AG09319 (cell line): ENCODE data around the gene IRF2BP2.
A peak's percentile ranks its signal among the peaks of the same experiment; 100 is the strongest.

Source experiments
- DNase-seq: peaks from one replicate; pipeline ENCODE4 v3.0.0-alpha.2; 2010; ENCODE audit warnings: low read depth; ENCODE audit errors: extremely low read depth
- TF ChIP-seq, protein P1 (sequence below): IDR thresholded peaks from 2 replicates; pipeline ENCODE4 v1.5.1; 2011; ENCODE audit warnings: low read depth, mild to moderate bottlenecking, inconsistent platforms, low read length, moderate library complexity

Gene IRF2BP2

DNA sequence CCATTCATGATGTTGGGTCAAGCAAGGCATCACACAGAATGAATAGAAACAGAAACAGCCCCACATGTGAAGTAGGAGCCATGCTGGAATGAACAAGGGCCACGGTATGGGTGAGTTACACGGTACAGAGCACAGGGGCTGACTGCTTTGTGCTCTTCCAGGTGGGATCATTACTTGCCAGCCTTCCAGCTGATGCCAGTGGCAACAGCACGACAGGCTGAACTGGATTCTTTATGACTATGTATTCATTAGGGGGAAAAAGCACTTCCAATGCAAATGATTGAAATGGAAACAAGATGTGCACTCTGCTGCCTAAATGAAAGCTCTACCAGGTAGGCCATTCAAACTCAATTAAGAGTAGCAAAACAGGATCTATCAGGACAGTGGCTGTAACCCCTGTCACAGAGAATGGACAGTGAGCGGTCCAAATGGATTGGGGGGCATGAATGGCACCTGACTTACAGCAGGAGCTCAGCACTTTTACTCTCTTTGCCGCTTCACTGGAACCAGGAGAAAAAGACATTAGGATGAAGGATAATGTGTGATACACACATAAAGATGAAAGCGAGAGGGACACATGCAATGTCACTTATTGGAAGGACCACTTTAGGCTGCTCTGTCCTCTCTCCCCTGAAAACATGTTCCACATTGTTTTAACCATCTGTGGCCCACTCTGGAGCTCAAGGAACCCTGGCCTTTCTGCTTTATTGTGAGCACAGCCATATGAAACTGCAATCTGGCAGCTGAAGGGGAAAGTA lies 23.4 kb upstream of the IRF2BP2 start:
- no peak for DNase-seq
- TF ChIP-seq, protein P1, sequence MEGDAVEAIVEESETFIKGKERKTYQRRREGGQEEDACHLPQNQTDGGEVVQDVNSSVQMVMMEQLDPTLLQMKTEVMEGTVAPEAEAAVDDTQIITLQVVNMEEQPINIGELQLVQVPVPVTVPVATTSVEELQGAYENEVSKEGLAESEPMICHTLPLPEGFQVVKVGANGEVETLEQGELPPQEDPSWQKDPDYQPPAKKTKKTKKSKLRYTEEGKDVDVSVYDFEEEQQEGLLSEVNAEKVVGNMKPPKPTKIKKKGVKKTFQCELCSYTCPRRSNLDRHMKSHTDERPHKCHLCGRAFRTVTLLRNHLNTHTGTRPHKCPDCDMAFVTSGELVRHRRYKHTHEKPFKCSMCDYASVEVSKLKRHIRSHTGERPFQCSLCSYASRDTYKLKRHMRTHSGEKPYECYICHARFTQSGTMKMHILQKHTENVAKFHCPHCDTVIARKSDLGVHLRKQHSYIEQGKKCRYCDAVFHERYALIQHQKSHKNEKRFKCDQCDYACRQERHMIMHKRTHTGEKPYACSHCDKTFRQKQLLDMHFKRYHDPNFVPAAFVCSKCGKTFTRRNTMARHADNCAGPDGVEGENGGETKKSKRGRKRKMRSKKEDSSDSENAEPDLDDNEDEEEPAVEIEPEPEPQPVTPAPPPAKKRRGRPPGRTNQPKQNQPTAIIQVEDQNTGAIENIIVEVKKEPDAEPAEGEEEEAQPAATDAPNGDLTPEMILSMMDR: no peak

GRCh38 chr1:234632225-234632624 lies 22.2 kb upstream of the IRF2BP2 start:
- DNase-seq: no peak
- TF ChIP-seq, protein P1: no peak

- peak; percentile 60 for DNase-seq
- TF ChIP-seq, protein P1: no peak
Observed at GRCh38 chr1:234631721-234632125, 21.7 kb upstream of the IRF2BP2 start.

- no peak for DNase-seq
- TF ChIP-seq, protein P1: no peak
Observed at GRCh38 chr1:234629026-234629425, 19.0 kb upstream of the IRF2BP2 start.

DNA sequence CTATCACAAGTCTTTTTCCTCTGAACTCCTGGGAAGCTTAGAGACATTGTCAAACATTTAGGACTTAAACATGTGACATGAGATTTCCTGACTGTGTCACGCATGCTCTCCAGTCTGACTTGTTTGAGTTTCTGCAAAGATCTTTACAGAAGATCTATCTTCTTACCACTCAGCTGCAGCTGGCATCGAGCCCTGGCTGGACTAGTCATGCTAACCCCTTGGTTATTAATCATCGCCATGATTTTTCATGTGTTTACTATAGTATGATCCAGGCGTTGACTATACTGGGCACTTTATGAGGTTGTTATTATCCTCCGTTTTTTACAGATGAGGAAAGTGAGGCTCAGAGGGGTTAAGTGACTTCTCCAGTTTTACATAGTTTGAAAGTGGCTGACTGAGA lies 18.1 kb upstream of the IRF2BP2 start:
- no peak for DNase-seq
- TF ChIP-seq, protein P1: no peak

GRCh38 chr1:234627009-234627950 lies 17.3 kb upstream of the IRF2BP2 start:
- no peak for DNase-seq
- TF ChIP-seq, protein P1: no peak

DNA sequence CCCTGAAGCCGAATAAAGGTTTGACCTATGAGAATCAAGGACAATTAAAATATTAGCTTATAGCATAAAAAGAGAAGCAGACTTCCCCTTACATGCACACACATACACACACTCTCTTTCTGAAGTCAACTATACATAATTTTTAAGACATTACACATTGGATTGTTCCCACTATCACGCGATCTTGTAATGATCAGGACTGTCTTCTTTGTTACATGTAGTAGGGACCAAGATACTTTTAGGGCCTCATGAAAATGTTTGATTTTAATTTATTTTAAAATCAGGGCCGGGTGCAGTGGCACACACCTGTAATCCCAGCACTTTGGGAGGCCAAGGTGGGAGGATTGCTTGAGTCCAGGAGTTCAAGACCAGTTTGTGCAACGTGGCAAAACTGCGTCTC lies 16.4 kb upstream of the IRF2BP2 start:
- TF ChIP-seq, protein P1: no peak
- DNase-seq: no peak
